ENCODE results near the gene ETDB.
A peak's percentile ranks its signal among the peaks of the same experiment; 100 is the strongest.
"Not testable (repeated sequence)": the region's sequence is repeated elsewhere in the genome, so short reads cannot be mapped to it uniquely, and the experiment has no call there.

ETDB gene

GRCh38 chrX:135120056-135120576, at the start of gene ETDB:
Gene ETDB, minus strand, starts transcription at chrX:135120526. Its CDS starts 1,265 bp downstream, at chrX:135119261.
- not testable (repeated sequence) for DNase-seq

GRCh38 chrX:135169534-135169933, 49.2 kb upstream of the ETDB start:
- not testable (repeated sequence) for DNase-seq

GRCh38 chrX:135168486-135168885, 48.2 kb upstream of the ETDB start:
- no peak for DNase-seq

GRCh38 chrX:135154688-135155087, 34.4 kb upstream of the ETDB start:
- not testable (repeated sequence) for DNase-seq

- DNase-seq = not testable (repeated sequence)
Observed at GRCh38 chrX:135126145-135126544, 5.8 kb upstream of the ETDB start.

- DNase-seq = not testable (repeated sequence)
Observed at GRCh38 chrX:135116064-135116463, 4.3 kb downstream of the ETDB start.

GRCh38 chrX:135114392-135114791, 5.9 kb downstream of the ETDB start:
- DNase-seq = no peak

GRCh38 chrX:135112743-135113142, 7.6 kb downstream of the ETDB start:
- no peak for DNase-seq

- peak; percentile 44 for DNase-seq
Observed at GRCh38 chrX:135112096-135112729, 8.1 kb downstream of the ETDB start.

- DNase-seq = no peak
Observed at GRCh38 chrX:135109554-135109953, 10.8 kb downstream of the ETDB start.

- DNase-seq = no peak
Observed at GRCh38 chrX:135099493-135099783, 20.9 kb downstream of the ETDB start.

- DNase-seq = not testable (repeated sequence)
Observed at GRCh38 chrX:135097196-135097744, 23.1 kb downstream of the ETDB start.

GRCh38 chrX:135095715-135096114, 24.6 kb downstream of the ETDB start:
- DNase-seq = no peak

- no peak for DNase-seq
Observed at GRCh38 chrX:135094726-135095125, 25.6 kb downstream of the ETDB start.

GRCh38 chrX:135089126-135089525, 31.2 kb downstream of the ETDB start:
- DNase-seq = no peak

- no peak for DNase-seq
Observed at GRCh38 chrX:135087867-135088266, 32.5 kb downstream of the ETDB start.

GRCh38 chrX:135086197-135086854, 34.0 kb downstream of the ETDB start:
- DNase-seq = no peak

GRCh38 chrX:135081693-135082404, 38.5 kb downstream of the ETDB start:
- DNase-seq = no peak
